GM12878 (cell line): ENCODE results near the gene CLTCL1. TPM values are rescaled to one million over a fixed set of nuclear protein-coding genes. Genes with fewer than 3 reads are reported as not detected.
A peak's percentile ranks its signal among the peaks of the same experiment; 100 is the strongest.

Source experiments
- ATAC-seq: fragments of 200-7000 bp; cut with Tn5 transposase; 3 replicates; pipeline ENCODE4 v1.9.1; 2020; ENCODE audit warnings: mild to moderate bottlenecking, moderate library complexity
- BruUV-seq: library from RNA; stranded (reverse); fragments of 400-500 nt; replicated peaks from 2 replicates; lab custom pipeline; 2021; lab: Mats Ljungman, UMichigan
- CTCF ChIA-PET: fragments of 300-600 bp; sonication (Branson Sonifier 250); formaldehyde crosslinking; extraction: SDS; loops from one replicate; lab custom pipeline; 2021; ENCODE audit warnings: inconsistent platforms; lab: Yijun Ruan, JAX
- POLR2A ChIA-PET: fragments of 350-600 bp; formaldehyde crosslinking; extraction: SDS; loops from one replicate; lab custom pipeline; 2021; ENCODE audit warnings: inconsistent platforms; lab: Charles Lee
- RAD21 ChIA-PET: fragments of 300-600 bp; sonication (Branson Sonifier 250); formaldehyde crosslinking; loops from one replicate; lab custom pipeline; 2023; ENCODE audit warnings: antibody characterized with exemption; ENCODE audit not compliant: unreplicated experiment; lab: Charles Lee
- SMC1A ChIA-PET: fragments of 300-600 bp; sonication (Branson Sonifier 250); formaldehyde crosslinking; loops from one replicate; lab custom pipeline; 2023; ENCODE audit not compliant: unreplicated experiment, uncharacterized antibody; lab: Charles Lee
- DNase-seq: peaks from one replicate; pipeline ENCODE4 v3.0.0-alpha.2; 2011; ENCODE audit warnings: low read depth, low spot score
- FAIRE-seq: peaks from 3 replicates; lab custom pipeline; 2011; peaks lifted over from hg19 to GRCh38; lab: Jason Lieb, UNC
- H2AFZ ChIP-seq: 2 replicates; pipeline ENCODE4 v1.6.0; 2011; ENCODE audit warnings: low read depth, low read length, control low read depth; ENCODE audit not compliant: control insufficient read depth
- H3K27ac ChIP-seq: 2 replicates; pipeline ENCODE4 v1.5.1; 2011; ENCODE audit warnings: control low read depth; ENCODE audit not compliant: control insufficient read depth, insufficient read depth
- H3K27me3 ChIP-seq, 2 experiments: replicated peaks in 1 of 2; 2 replicates each; pipeline versions ENCODE4 v1.6.0 to v1.6.1; 2011; ENCODE audit warnings: low read length in 1 of 2; ENCODE audit not compliant: control insufficient read depth in 2 of 2, insufficient read depth in 2 of 2
- H3K36me3 ChIP-seq, 2 experiments: 2 replicates each; pipeline ENCODE4 v1.5.1; 2011; ENCODE audit warnings: low read length in 1 of 2; ENCODE audit not compliant: control insufficient read depth in 2 of 2, insufficient read depth in 2 of 2
- H3K4me1 ChIP-seq: 2 replicates; pipeline ENCODE4 v1.6.1; 2011; ENCODE audit warnings: mild to moderate bottlenecking, low read length, moderate library complexity, mixed read lengths; ENCODE audit not compliant: control insufficient read depth, insufficient read depth
- H3K4me2 ChIP-seq: 2 replicates; pipeline ENCODE4 v1.6.0; 2011; ENCODE audit warnings: control low read depth; ENCODE audit not compliant: control insufficient read depth, insufficient read depth
- H3K4me3 ChIP-seq: fragments of 200-600 bp; sonication (generic); 2 replicates; pipeline ENCODE4 v1.5.1; 2016
- H3K79me2 ChIP-seq: 2 replicates; pipeline ENCODE4 v1.6.0; 2011; ENCODE audit warnings: low read length; ENCODE audit not compliant: control insufficient read depth, insufficient read depth
- H3K9ac ChIP-seq: 2 replicates; pipeline ENCODE4 v1.8.0; 2011; ENCODE audit warnings: low read length, control low read depth, mixed read lengths; ENCODE audit not compliant: control insufficient read depth, insufficient read depth
- H3K9me3 ChIP-seq: replicated peaks from 3 replicates; pipeline ENCODE4 v1.5.1; 2011; ENCODE audit warnings: mild to moderate bottlenecking, low read length; ENCODE audit not compliant: control insufficient read depth, insufficient read depth
- H4K20me1 ChIP-seq: 2 replicates; pipeline ENCODE4 v1.6.0; 2011; ENCODE audit not compliant: control insufficient read depth, insufficient read depth
- HDAC2 ChIP-seq: fragments of 200-600 bp; sonication (generic); IDR thresholded peaks from 2 replicates; pipeline ENCODE4 v1.6.1; 2017
- IKZF1 ChIP-seq: fragments of 450-650 bp; conservative IDR thresholded peaks from 2 replicates; pipeline ENCODE4 v1.6.1; 2017; ENCODE audit warnings: antibody characterized with exemption, mild to moderate bottlenecking
- JUND ChIP-seq: IDR thresholded peaks from 2 replicates; pipeline ENCODE4 v1.6.1; 2012; ENCODE audit warnings: low read depth, mild to moderate bottlenecking, low read length, improper control_type of control experiment, moderate library complexity
- LARP7 ChIP-seq: fragments of 450-650 bp; IDR thresholded peaks from 2 replicates; pipeline ENCODE4 v1.6.1; 2017; ENCODE audit warnings: mild to moderate bottlenecking
- MEF2A ChIP-seq: IDR thresholded peaks from 2 replicates; pipeline ENCODE4 v1.6.1; 2011; ENCODE audit warnings: low read depth, mild to moderate bottlenecking, low read length, moderate library complexity; ENCODE audit not compliant: insufficient read depth
- PAX5 ChIP-seq: IDR thresholded peaks from 2 replicates; pipeline ENCODE4 v1.6.1; 2011; ENCODE audit warnings: low read depth, low read length, borderline replicate concordance
- POLR2A ChIP-seq: IDR thresholded peaks from 2 replicates; pipeline ENCODE4 v1.6.1; 2011; ENCODE audit warnings: low read depth, mild to moderate bottlenecking, low read length
- POLR2AphosphoS2 ChIP-seq: IDR thresholded peaks from 2 replicates; pipeline ENCODE4 v1.6.1; 2011; ENCODE audit warnings: low read depth, mild to moderate bottlenecking, low read length, improper control_type of control experiment, moderate library complexity
- POLR2AphosphoS5 ChIP-seq: IDR thresholded peaks from 2 replicates; pipeline ENCODE4 v1.6.1; 2011; ENCODE audit warnings: mild to moderate bottlenecking, low read length, inconsistent platforms
- RAD21 ChIP-seq: IDR thresholded peaks from 2 replicates; pipeline ENCODE4 v1.6.1; 2011; ENCODE audit warnings: mild to moderate bottlenecking, low read depth, low read length, moderate library complexity; ENCODE audit not compliant: insufficient read depth
- SMC3 ChIP-seq: IDR thresholded peaks from 2 replicates; pipeline ENCODE4 v1.6.1; 2011; ENCODE audit warnings: low read length, improper control_type of control experiment, borderline replicate concordance
- WGBS: methylation state at CpG from one replicate; pipeline ENCODE4 v1.1.6; 2016; ENCODE audit warnings: low lambda C conversion rate; ENCODE audit not compliant: insufficient replicate concordance, insufficient coverage; ENCODE audit errors: missing lambda C conversion rate; 5-methylcytosine and 5-hydroxymethylcytosine counted together
- in situ Hi-C: fragments of 300-500 bp; cut with MboI; formaldehyde crosslinking; loops from 9 replicates; pipeline ENCODE4 v1.14.3; 2018; ENCODE audit warnings: mixed read lengths
- intact Hi-C: fragments of 100-400 bp; cut with micrococcal nuclease; formaldehyde crosslinking; loops from one replicate; pipeline ENCODE4 v1.14.2; 2022; ENCODE audit not compliant: unreplicated experiment
- polyA plus RNA-seq, 11 experiments: library from polyadenylated mRNA; depleted of rRNA in 4 of 11; unstranded in 6 of 11; stranded (reverse) in 5 of 11; fragments of >200 nt; fragmentation: Nextera tagmentation in 4 of 11; fragmentation: Illumina TruSeq in 1 of 11; extraction: Ambion mirVana in 4 of 11; extraction: Trizol in 1 of 11; gene quantifications; 1 replicate in 1 of 11; 2 replicates in 10 of 11; pipeline versions ENCODE4 v1.2.1 to v1.2.3, GENCODE V29; 2011 to 2016; ENCODE audit warnings: inconsistent platforms in 2 of 11, missing spikeins in 2 of 11, low read depth in 1 of 11
- total RNA-seq, 4 experiments: library from RNA; depleted of rRNA in 3 of 4; stranded (reverse); fragments of >200 nt in 3 of 4; fragmentation: Illumina TruSeq in 1 of 4; extraction: Trizol in 1 of 4; gene quantifications; 2 replicates each; pipeline versions ENCODE4 v1.2.1 to v1.2.3, GENCODE V29; 2013 to 2021
- TF ChIP-seq, protein P1 (sequence below): IDR thresholded peaks from 2 replicates; pipeline ENCODE4 v1.6.1; 2011; ENCODE audit warnings: low read depth, mild to moderate bottlenecking, low read length, moderate library complexity, borderline replicate concordance; ENCODE audit errors: extremely low read depth
- TF ChIP-seq, protein P2 (sequence below): IDR thresholded peaks from 2 replicates; pipeline ENCODE4 v1.6.1; 2012; ENCODE audit warnings: low read depth, low read length, improper control_type of control experiment

The CLTCL1 gene
- total and polyA plus RNA-seq, 10 of the 15 experiments (the other 5 are each of a cell fraction or from before 2014, with no cell fraction given): under 0.01 to 0.35 (median 0.12) TPM; not detected in 2

DNA sequence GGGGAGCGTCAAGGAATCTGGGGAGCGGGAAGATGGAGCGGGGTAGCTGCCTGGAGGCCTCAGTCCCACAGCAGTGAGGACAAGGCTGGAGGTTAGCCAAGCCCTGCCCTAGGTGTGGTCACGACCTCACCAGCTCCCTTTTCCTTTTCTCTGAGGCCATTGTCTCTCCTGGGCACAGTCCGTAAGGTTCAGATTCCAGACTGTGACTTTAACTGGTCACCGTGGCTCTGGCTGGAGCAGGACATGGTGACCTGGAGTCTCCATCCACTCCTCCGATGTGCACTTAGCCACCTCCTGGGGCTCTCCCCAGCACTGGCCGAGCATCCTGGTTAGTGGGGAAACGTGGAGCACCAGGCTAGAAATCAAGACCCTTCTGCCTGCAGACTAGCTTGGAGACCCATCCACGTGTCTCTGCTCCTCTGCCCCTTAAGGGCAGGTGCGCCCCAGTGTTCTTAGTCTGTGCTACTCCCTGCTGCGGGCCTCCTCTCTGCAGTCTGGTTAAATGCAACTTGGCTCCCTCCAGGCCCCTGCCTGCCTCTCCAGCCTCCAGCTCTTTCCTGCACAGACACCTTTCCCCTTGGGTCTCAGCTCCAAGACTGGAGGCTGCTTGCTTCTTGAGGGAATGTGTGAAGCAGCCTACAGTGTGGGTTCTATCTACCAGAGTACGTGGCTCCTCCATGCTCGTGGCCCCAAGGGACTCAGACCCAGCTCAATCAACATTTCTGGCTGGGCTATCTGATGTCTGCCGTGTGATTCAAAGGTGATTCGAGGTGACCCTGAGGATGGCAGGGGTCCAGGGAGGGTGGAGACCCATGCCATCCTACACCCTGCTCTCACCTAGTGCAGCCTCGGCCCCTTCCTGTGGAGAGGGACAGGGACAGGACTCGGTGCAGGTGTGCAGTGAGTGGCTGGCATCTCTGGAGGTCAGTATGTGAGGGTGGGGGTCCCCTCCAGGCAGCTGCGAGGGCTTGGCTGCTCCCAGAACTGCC lies 118.2 kb downstream of the CLTCL1 start:
- no peaks in the 10 kb centered on the region for H4K20me1 ChIP-seq
- no peak for DNase-seq
- no peak for TF ChIP-seq PAX5
- no peak for TF ChIP-seq RAD21
- TF ChIP-seq, protein P1, sequence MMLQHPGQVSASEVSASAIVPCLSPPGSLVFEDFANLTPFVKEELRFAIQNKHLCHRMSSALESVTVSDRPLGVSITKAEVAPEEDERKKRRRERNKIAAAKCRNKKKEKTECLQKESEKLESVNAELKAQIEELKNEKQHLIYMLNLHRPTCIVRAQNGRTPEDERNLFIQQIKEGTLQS: no peak
- TF ChIP-seq, protein P2, sequence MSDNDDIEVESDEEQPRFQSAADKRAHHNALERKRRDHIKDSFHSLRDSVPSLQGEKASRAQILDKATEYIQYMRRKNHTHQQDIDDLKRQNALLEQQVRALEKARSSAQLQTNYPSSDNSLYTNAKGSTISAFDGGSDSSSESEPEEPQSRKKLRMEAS: no peak
- TF ChIP-seq POLR2A: peak; percentile 17; the same call in 1 of the 2 replicates
- TF ChIP-seq HDAC2: no peak
- no peak; the same call in 1 of the 2 replicates for TF ChIP-seq POLR2AphosphoS2
- peak; percentile 5; the same call in 1 of the 2 replicates for TF ChIP-seq POLR2AphosphoS5
- TF ChIP-seq IKZF1: no peak
- TF ChIP-seq JUND: no peak
- no peak for TF ChIP-seq LARP7
- TF ChIP-seq MEF2A: no peak
- no peak for TF ChIP-seq SMC3
- FAIRE-seq: no peak
- H3K4me2 ChIP-seq: peak overlapping the region; percentile 89
- ChIA-PET CTCF (interaction anchor here (1.2 to 2.1 kb wide), 2 partner anchors 29 to 67 kb away, joined by 3 to 15 read pairs; partner anchors contain the start of gene ESS2), RAD21 (interaction anchor here (0.6 to 1.0 kb wide), 3 partner anchors 29 to 285 kb away, joined by 3 to 4 read pairs (median 3); partner anchors contain the start of gene ESS2), POLR2A (no interaction called here), SMC1A (interaction anchor here (1.0 kb wide), 1 partner anchor 16 kb away, joined by 3 read pairs; no protein-coding TSS in a partner anchor)
- peak overlapping the region; percentile 95 for H3K9ac ChIP-seq
- H3K27ac ChIP-seq: no peak overlapping the region; the same call in 1 of the 2 replicates
- intact Hi-C loops: no loop called here
- peaks cover 0 to 1% of the 10 kb centered on the region in 2 experiments; a peak in 2 of 4 replicates for H3K36me3 ChIP-seq
- WGBS: 41% methylated on average over 19 of the region's 19 CpGs
- no peaks in the 10 kb centered on the region for H3K9me3 ChIP-seq
- H3K4me3 ChIP-seq: peak overlapping the region; percentile 95
- H3K27me3 ChIP-seq: peaks cover 5 to 11% of the 10 kb centered on the region in 2 experiments; a peak in 3 of 4 replicates
- in situ Hi-C loops: no loop called here
- no peak for ATAC-seq
- BruUV-seq: no TSS peak
- H3K79me2 ChIP-seq: peaks cover 49% of the 10 kb centered on the region
- H2AFZ ChIP-seq: no peak overlapping the region
- H3K4me1 ChIP-seq: peaks cover 31% of the 10 kb centered on the region
